Stimulated activated CD4-positive, alpha-beta T cell treated with anti-CD3 and anti-CD28 coated beads, Interleukin-15, amount 100 ng/mL, for 24 hours (primary cell): ENCODE results near the gene PRMT5.

ENCODE experiments used
- DNase-seq: peaks from one replicate; pipeline ENCODE4 v3.0.0-alpha.2; 2020

The PRMT5 gene

DNA sequence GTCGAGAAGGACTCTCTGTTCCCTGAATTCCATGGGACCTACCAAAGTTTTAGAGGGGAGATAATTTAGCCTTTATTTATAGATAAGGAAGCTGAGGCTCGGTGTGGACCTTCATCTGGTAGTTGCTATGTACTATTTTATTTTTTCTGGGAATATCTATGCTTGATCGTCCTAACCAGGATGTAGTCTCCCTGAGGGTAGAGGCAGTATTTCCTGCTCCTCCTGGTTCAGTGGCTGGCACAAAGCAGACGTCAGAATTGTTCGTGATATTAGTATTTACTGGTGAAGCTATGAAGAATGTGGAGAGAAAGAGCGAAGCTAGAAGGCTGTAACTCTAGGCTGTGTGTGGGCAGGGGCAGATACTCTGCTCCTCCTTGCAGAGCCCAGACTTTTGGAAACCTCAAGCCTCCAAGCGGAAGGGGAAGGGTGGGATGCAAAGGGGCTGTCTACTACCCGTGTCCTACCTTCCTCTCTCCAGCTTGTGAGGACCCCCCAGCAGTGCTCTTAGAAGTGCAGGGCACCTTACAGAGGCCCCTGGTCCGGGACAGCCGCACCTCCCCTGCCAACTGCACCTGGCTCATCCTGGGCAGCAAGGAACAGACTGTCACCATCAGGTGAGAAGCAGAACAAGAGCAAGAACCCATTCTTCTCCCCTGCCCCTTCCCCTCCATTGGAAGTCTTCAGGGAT, 56.2 kb downstream of the PRMT5 start:
- DNase-seq = no peak

DNA sequence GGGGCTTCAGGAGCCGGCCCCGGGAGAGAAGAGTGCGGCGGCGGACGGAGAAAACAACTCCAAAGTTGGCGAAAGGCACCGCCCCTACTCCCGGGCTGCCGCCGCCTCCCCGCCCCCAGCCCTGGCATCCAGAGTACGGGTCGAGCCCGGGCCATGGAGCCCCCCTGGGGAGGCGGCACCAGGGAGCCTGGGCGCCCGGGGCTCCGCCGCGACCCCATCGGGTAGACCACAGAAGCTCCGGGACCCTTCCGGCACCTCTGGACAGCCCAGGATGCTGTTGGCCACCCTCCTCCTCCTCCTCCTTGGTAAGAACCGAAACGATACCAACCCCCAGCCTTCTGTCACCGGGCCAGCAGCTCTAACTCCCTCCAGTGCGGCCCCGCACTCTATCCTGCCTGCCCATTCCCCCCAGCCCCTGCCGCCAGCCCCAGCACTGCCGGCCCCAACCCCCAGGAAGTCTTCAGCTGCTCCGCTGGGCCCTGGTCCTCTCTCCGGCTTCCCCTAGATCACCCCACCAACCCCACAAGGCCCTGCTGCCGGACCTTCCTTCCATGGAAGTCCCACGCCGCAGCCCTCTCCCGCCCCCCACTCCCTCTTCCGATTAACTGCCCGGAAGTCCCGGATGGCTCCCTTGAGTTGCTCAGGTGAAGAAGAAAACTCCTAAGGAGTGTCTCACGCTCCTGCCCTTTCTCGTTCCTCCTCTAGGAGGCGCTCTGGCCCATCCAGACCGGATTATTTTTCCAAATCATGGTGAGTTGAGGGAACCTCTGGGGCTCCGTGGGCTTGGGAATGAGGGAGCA, 56.9 kb downstream of the PRMT5 start:
- peak; percentile 80 for DNase-seq

DNA sequence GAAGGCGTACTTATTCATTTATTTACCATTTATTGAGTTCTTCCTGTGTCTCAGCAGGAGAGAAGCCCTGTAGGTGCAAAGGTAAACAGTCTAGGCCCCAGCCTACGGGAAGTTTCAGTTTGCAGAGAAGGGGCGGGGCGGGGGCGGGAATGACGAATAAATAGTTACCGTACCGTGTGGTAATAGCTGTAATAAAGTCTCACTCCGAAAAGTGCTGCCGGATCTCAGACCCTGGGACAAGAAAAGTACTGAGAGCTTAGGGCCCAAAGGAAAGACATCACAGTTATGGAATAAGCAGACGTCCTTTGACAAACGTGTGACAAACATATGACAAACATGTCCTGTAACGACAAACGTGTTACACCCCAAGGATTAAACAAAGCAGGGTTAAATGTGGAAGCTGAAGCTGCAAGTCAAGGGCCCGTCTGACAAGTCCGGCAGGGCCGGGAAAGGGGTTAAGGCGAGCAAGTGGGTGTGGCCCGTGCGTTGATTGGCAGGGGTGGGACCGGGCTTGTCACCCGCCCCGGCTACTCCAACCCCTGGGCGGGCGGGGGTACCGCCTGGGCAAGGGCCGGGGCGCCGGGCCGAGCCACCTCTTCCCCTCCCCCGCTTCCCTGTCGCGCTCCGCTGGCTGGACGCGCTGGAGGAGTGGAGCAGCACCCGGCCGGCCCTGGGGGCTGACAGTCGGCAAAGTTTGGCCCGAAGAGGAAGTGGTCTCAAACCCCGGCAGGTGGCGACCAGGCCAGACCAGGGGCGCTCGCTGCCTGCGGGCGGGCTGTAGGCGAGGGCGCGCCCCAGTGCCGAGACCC, 57.7 kb downstream of the PRMT5 start, which contains the start of gene LRP10:
Gene LRP10 (plus strand): TSS at position 517 of the 809 bp plus-strand sequence. CDS start 564 bp downstream, outside the sequence.
- peak; percentile 87 for DNase-seq

DNA sequence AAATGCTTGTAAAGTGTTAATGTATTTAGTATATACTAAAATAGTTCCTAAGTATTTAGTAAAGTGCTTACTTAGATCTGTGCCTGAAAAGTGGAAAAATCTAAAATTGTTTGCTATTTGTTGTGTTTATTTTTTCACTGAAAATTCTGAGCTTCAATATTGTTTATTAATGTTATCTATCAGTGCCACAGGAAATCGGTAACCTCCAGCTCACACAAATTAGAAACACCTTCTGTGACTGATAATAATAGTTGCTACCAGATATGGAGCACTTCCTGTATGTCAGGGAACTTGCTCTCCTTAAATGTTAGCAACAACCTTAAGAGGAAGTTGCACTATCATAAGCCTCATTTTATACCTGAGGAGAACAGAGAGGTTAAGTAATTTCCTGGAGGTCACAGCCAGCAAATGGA, 58.4 kb downstream of the PRMT5 start:
- no peak for DNase-seq
